ENCODE results near the gene TRMT10C.
"Not testable (repeated sequence)": the region's sequence is repeated elsewhere in the genome, so short reads cannot be mapped to it uniquely, and the experiment has no call there.

Gene TRMT10C

GRCh38 chr3:101603184-101603583 lies 41.5 kb downstream of the TRMT10C start:
- H3K4me3 ChIP-seq (ENCODE audit: low read length): no peak overlapping the region
- TF ChIP-seq CTCF (conservative IDR thresholded peaks at IDR 0.05; ENCODE audit: low read depth, low read length): no peak
- no peak for DNase-seq (ENCODE audit: low read depth)

GRCh38 chr3:101605398-101605797 lies 43.7 kb downstream of the TRMT10C start:
- not testable (repeated sequence) for DNase-seq (ENCODE audit: low read depth)

GRCh38 chr3:101611023-101611422 lies 49.4 kb downstream of the TRMT10C start:
- no peak overlapping the region for H3K4me3 ChIP-seq (ENCODE audit: low read length)
- no peak for TF ChIP-seq CTCF (conservative IDR thresholded peaks at IDR 0.05; ENCODE audit: low read depth, low read length)
- DNase-seq (ENCODE audit: low read depth): no peak

More at GRCh38 chr3:101605398-101605797, 43.7 kb downstream of the TRMT10C start:
- H3K4me3 ChIP-seq (ENCODE audit: low read length): not testable (repeated sequence)

- H3K4me3 ChIP-seq (ENCODE audit: low read length); DNase-seq (ENCODE audit: low read depth): not testable (repeated sequence)
Measured at GRCh38 chr3:101613014-101613413, 51.3 kb downstream of the TRMT10C start.

GRCh38 chr3:101615525-101615924 lies 53.9 kb downstream of the TRMT10C start:
- H3K4me3 ChIP-seq (ENCODE audit: low read length): no peak overlapping the region
- no peak for TF ChIP-seq CTCF (conservative IDR thresholded peaks at IDR 0.05; ENCODE audit: low read depth, low read length)
- DNase-seq (ENCODE audit: low read depth): no peak

Data from retinal pigment epithelial cell (primary cell).